Stomach smooth muscle (tissue), 2 donors: Measurements from ENCODE around the gene KRTAP5-8.
"Not testable (repeated sequence)": the region's sequence is repeated elsewhere in the genome, so short reads cannot be mapped to it uniquely, and the experiment has no call there.

Experiments
- H3K27ac ChIP-seq: one replicate; pipeline ENCODE4 v1.7.0; 2013; ENCODE audit warnings: mild to moderate bottlenecking, low read length, inconsistent platforms
- H3K27me3 ChIP-seq, 2 donors: one replicate each; pipeline ENCODE4 v1.7.0; 2013; ENCODE audit warnings: low read length in 2 of 2; ENCODE audit not compliant: insufficient read depth in 2 of 2, control insufficient read depth in 1 of 2
- H3K36me3 ChIP-seq, 2 donors: one replicate each; pipeline ENCODE4 v1.7.0; 2013; ENCODE audit warnings: low read length in 2 of 2; ENCODE audit not compliant: control insufficient read depth in 2 of 2, insufficient read depth in 2 of 2
- H3K4me1 ChIP-seq: one replicate; pipeline ENCODE4 v1.7.0; 2013; ENCODE audit warnings: low read length; ENCODE audit not compliant: control insufficient read depth, insufficient read depth
- H3K4me3 ChIP-seq, 2 donors: one replicate each; pipeline ENCODE4 v1.7.0; 2013; ENCODE audit warnings: low read length in 2 of 2
- H3K9ac ChIP-seq, 2 donors: one replicate each; pipeline ENCODE4 v1.7.0; 2013; ENCODE audit warnings: low read length in 2 of 2, mild to moderate bottlenecking in 1 of 2
- H3K9me3 ChIP-seq, 2 donors: one replicate each; pipeline ENCODE4 v1.7.0; 2013; ENCODE audit warnings: low read length in 2 of 2; ENCODE audit not compliant: control insufficient read depth in 2 of 2
- donor health status: healthy.
- donor health status: Pancreatic carcinoma.

Gene KRTAP5-8

DNA sequence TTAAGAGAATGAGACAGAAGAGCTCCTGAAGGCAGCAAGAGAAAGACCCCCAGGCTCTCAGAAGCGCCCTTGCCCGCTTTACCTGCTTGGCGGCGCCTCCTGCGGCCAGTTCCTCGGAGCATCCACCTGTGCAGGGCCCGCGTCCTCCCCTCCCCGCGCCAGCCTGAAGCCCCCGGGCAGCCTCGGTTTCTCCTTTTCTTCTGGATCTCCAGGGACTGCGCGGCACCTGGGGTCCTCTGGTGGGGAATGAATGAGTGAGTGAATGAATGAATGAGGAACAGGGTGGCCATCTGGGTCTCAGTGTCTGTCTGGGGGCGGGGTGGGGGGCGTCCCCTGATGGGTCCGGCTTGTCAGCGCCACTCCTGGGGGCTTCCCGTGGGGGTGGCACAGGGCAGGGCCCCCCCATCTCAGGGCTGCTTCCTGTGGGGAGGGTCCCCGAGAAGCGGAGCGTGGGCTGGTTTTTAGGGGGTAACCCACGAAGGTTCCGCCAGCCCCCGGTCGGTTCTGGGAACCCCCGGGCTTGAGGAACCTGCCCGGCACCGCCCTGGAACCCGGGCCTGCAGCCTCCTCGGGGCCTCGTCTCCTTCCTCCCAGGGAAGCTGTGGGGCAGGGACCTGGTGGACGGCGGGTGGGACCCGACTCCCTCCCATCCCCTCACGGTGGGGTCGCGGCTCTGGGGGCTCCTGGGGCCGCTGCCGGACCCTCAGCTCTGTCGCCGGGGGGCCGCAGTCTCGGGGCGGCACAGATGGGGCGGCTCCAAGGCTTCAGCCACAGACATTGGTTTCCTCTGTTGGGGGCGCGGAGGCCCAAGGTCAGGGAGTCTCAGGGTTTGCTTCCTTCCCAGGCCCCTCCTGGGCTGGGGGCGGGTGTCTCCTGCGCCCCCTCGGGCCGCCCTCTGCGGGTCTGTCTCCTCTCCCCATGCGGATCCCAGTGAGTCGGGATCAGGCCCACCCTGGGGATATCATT lies 19.0 kb upstream of the KRTAP5-8 start:
- no peaks in the 10 kb centered on the region for H3K27me3 ChIP-seq
- no peak overlapping the region for H3K9ac ChIP-seq
- no peaks in the 10 kb centered on the region for H3K9me3 ChIP-seq
- no peak overlapping the region for H3K27ac ChIP-seq
- H3K4me3 ChIP-seq, result no peak overlapping the region
- no peaks in the 10 kb centered on the region for H3K36me3 ChIP-seq
- no peaks in the 10 kb centered on the region for H3K4me1 ChIP-seq

DNA sequence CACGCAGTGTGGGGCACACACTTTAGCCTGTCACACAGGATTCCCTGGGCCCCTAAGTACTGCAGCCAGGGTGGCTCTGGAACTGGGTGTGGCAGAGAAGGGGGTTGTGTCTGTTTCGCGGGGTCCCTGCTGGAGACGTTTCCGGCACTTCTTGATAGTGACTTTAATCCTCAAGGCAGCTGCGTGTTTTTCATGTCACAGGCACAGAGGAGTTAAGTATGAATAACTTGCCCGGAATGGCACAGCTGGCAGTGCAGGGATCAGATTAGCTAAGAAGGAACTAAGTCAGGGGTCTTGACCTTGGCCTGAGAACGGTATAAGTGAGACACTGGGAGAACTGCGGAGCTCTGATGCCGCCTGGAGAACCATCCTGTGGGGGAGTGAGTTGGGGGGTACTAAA lies 18.3 kb upstream of the KRTAP5-8 start:
- Histone ChIP-seq H3K27me3 (no peaks in the 10 kb centered on the region), H3K9me3 (no peaks in the 10 kb centered on the region), H3K4me1 (no peaks in the 10 kb centered on the region), H3K9ac (no peak overlapping the region), H3K27ac (no peak overlapping the region), H3K36me3 (no peaks in the 10 kb centered on the region), H3K4me3 (no peak overlapping the region)

DNA sequence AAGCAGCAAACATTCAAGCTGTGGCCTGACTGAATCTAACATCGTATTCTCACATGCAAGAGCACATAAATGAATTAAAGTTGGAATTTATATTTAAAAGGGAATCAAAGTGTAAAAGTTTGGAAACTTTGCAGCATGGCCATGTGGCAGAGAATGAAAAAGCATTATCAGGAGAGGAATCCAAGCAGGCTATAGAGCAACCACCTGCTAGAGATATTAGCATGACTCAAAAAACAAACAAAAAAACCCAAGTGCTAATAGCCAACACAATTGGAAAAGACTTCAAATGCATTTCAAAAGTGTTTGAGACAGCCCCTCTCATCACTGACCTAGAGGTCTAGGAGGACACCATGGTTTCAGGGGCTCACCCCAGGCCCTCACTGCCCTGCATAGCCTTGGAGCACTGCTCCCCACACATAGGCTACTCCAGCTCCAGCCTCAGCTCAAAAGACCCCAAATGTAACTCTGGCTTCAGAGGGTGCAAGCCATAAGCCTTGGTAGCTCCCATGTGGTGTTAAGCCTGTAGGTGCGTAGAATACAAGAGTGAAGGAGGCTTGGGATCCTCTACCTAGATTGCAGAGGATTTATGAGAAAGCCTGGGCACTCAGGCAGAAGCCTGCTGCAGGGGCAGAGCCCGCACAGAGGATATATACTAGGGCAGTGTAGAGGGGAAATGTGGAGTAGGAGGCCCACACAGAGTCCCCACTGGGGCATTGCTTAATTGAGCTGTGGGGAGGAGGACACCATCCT lies 12.5 kb upstream of the KRTAP5-8 start:
- no peak overlapping the region for H3K27ac ChIP-seq
- H3K36me3 ChIP-seq, result no peaks in the 10 kb centered on the region
- H3K9ac ChIP-seq, result no peak overlapping the region
- no peak overlapping the region for H3K4me3 ChIP-seq
- H3K4me1 ChIP-seq, result no peaks in the 10 kb centered on the region
- no peaks in the 10 kb centered on the region for H3K9me3 ChIP-seq
- H3K27me3 ChIP-seq, result no peaks in the 10 kb centered on the region

DNA sequence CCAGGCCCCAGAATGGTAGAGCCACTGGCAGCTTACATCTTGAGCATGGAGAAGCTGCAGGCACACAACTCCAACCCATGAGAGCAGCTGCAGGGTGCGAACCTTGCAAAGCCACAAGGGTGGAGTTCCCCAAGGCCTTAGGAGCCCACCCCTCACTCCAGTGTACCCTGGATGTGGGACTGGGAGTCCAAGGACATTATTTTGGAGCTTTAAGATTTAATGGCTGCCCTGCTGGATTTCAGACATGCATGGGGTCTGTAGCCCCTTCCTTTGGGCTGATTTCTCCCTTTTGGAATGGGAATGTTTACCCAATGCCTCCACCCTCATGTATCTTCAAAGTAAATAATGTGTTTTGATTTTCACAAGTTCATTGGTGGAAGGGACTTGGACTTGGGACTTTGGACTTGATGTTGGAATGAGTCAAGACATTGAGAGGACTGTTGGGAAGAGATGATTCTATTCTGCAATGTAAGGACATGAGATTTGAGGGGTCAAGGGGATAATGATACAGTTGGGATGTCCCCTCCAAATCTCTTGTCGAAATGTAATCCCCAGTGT lies 11.8 kb upstream of the KRTAP5-8 start:
- no peak overlapping the region for H3K27ac ChIP-seq
- no peaks in the 10 kb centered on the region for H3K36me3 ChIP-seq
- H3K4me3 ChIP-seq, result no peak overlapping the region

DNA sequence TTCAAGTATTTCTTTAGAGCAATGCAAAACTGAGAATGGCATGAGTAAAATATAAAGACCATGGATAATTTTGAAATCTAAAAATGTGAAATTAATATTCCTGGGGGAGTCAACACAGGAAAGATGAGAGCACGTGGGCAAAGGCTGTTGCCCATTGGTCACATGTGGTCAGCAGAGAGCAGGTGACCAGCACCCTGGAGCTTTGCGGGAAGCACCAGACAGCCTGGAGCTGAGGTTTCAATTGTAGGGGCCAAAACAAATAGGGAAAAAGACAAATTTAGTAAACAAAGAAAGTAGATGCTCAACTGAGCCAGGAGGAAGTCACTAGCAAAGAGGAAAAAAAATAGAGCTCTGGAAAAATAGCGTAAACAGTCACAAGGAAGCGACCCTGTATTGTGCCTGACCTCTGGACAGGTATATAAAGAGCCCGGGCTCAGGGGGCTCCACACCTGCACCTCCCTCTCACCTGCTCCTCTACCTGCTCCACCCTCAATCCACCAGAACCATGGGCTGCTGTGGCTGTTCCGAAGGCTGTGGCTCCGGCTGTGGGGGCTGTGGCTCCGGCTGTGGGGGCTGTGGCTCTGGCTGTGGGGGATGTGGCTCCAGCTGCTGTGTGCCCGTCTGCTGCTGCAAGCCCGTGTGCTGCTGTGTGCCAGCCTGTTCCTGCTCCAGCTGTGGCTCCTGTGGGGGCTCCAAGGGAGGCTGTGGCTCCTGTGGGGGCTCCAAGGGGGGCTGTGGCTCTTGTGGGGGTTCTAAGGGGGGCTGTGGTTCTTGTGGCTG lies 10.8 kb upstream of the KRTAP5-8 start, which contains the start of gene KRTAP5-7:
KRTAP5-7 (plus strand) TSS at position 472 of the 780 bp plus-strand sequence; CDS start at position 506, 34 bp downstream.
- not testable (repeated sequence) for H3K27ac ChIP-seq, H3K36me3 ChIP-seq, H3K9ac ChIP-seq, H3K4me3 ChIP-seq, H3K9me3 ChIP-seq, H3K4me1 ChIP-seq, H3K27me3 ChIP-seq

More for the DNA sequence above, 11.8 kb upstream of the KRTAP5-8 start:
- Histone ChIP-seq H3K4me1 (no peaks in the 10 kb centered on the region), H3K27me3 (no peaks in the 10 kb centered on the region), H3K9me3 (no peaks in the 10 kb centered on the region), H3K9ac (no peak overlapping the region)

DNA sequence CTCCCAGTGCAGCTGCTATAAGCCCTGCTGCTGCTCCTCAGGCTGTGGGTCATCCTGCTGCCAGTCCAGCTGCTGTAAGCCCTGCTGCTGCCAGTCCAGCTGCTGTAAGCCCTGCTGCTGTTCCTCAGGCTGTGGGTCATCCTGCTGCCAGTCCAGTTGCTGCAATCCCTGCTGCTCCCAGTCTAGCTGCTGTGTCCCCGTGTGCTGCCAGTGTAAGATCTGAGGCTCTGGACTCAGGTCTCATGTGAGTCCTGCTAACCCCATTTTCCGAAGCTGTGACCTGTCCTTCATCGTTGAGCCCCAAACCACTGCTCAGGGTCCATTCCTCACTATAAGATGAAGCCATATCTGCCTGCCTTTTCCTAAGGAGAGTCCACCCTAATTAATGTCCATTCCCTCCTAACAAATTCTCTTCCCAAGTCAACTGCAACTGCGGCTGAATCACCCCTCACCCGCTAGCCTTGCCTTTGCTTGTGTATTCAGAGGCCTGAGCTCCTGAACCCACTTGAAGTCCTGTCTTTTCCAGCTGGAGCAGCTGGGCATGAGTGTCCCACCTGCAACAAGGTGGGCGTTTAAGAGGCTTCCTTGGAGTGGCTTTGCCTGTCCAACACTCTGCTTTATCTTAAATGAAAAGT lies 10.1 kb upstream of the KRTAP5-8 start:
- H3K36me3 ChIP-seq, result no peaks in the 10 kb centered on the region

DNA sequence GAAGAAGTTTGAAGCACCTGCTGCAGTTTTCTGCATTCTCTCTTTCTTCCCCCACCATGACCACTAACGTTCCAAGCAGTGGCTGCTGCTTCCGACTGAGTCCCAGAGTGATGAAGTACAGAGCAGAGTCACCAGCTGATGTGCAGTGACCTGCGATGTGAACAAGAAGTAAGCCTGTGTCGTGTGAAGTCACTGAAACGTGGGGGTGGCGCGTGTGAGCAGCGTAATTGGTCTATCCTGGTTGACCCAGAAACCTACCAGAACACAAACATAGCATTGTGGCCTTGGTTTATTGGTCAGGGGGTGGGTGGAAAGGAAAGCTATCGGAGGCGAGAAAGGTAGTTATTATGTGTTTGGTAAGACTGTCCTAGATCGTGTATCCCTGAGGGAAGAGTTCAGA lies 7.2 kb upstream of the KRTAP5-8 start:
- H3K4me1 ChIP-seq, result no peaks in the 10 kb centered on the region
- H3K36me3 ChIP-seq, result no peaks in the 10 kb centered on the region
- no peak overlapping the region for H3K27ac ChIP-seq
- H3K4me3 ChIP-seq, result no peak overlapping the region
- no peaks in the 10 kb centered on the region for H3K9me3 ChIP-seq
- H3K9ac ChIP-seq, result no peak overlapping the region
- H3K27me3 ChIP-seq, result no peaks in the 10 kb centered on the region

More for the DNA sequence above, 10.1 kb upstream of the KRTAP5-8 start:
- no peaks in the 10 kb centered on the region for H3K27me3 ChIP-seq
- no peak overlapping the region for H3K27ac ChIP-seq
- no peak overlapping the region for H3K4me3 ChIP-seq
- no peak overlapping the region for H3K9ac ChIP-seq
- no peaks in the 10 kb centered on the region for H3K4me1 ChIP-seq
- no peaks in the 10 kb centered on the region for H3K9me3 ChIP-seq

DNA sequence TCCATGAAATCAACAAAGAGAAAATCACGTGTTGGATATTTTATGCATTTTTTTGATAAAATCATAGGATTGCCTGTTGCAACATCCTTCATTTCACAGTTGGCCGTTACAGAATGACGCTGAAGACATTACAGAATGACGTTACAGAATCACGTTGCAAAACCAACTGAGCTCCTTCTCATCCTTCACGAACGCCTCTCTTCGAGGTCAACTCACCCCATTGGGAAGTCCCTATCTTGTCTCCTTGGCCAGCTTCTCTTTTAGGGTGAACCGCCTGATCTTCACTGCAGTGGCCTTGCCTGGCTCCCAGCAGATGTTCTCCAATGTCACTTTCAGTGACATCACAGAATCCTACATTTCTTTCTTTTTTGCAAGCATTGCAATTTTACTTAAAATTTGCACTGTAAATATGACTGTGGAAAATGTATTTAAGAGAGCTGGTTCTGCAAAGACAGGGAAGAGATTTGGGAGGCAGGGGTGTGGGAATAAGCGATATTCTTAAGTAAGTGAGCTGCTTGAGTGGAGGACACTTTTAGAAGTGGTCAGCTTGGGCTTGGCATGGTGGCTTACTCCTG lies 5.7 kb upstream of the KRTAP5-8 start:
- H3K36me3 ChIP-seq, result no peaks in the 10 kb centered on the region
- no peaks in the 10 kb centered on the region for H3K27me3 ChIP-seq
- no peak overlapping the region for H3K4me3 ChIP-seq
- no peak overlapping the region for H3K9ac ChIP-seq
- no peaks in the 10 kb centered on the region for H3K9me3 ChIP-seq
- no peaks in the 10 kb centered on the region for H3K4me1 ChIP-seq
- H3K27ac ChIP-seq, result no peak overlapping the region

DNA sequence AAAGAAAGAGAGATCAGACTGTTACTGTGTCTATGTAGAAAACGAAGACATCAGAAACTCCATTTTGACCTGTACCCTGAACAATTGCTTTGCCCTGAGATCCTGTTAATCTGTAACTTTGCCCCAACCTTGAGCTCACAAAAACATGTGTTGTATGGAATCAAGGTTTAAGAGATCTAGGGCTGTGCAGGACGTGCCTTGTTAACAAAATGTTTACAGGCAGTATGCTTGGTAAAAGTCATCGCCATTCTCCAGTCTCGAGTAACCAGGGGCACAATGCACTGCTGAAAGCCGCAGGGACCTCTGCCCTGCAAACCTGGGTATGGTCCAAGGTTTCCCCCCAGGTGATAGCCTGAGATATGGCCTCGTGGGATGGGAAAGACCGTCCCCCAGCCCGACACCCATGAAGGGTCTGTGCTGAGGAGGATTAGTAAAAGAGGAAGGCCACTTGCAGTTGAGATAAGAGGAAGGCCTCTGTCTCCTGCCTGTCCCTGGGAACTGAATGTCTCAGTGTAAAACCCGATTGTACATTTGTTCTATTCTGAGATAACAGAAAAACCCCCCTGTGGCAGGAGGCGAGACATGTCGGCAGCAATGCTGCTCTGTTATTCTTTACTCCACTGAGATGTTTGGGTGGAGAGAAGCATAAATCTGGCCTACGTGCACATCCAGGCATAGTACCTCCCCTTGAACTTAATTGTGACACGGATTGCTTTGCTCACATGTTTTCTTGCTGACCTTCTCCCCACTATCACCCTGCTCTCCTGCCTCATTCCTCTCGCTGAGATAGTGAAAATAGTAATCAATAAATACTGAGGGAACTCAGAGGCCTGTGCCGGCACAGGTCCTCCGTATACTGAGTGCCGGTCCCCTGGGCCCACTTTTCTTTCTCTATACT lies 2.9 kb upstream of the KRTAP5-8 start:
- H3K4me3 ChIP-seq, H3K9me3 ChIP-seq, H3K36me3 ChIP-seq, H3K4me1 ChIP-seq, H3K27ac ChIP-seq, H3K9ac ChIP-seq, H3K27me3 ChIP-seq: not testable (repeated sequence)
